Stimulated activated CD4-positive, alpha-beta T cell treated with anti-CD3 and anti-CD28 coated beads, Interleukin-12 subunit alpha, Interleukin-12 subunit beta, amount 100 ng/mL, for 48 hours (primary cell): ENCODE results near the gene SLC25A1.
"Not testable (repeated sequence)": the region's sequence is repeated elsewhere in the genome, so short reads cannot be mapped to it uniquely, and the experiment has no call there.

Source experiments
- DNase-seq, 3 donors: peaks; one replicate each; pipeline ENCODE4 v3.0.0-alpha.2; 2020; ENCODE audit warnings: low read depth in 2 of 3, low spot score in 1 of 3

SLC25A1 gene

GRCh38 chr22:19168088-19168890 lies 10.2 kb downstream of the SLC25A1 start:
- no peak for DNase-seq

GRCh38 chr22:19167106-19167869 lies 11.2 kb downstream of the SLC25A1 start:
- no peak for DNase-seq

GRCh38 chr22:19166421-19166820 lies 12.1 kb downstream of the SLC25A1 start:
- DNase-seq = no peak

GRCh38 chr22:19164425-19164824 lies 14.1 kb downstream of the SLC25A1 start:
- DNase-seq = no peak

- not testable (repeated sequence) for DNase-seq
These were observed 19.9 kb downstream of the SLC25A1 start for GRCh38 chr22:19158649-19159048.

- not testable (repeated sequence) for DNase-seq
These were observed 22.4 kb downstream of the SLC25A1 start for GRCh38 chr22:19156109-19156508.

- no peak for DNase-seq
These were observed 25.3 kb downstream of the SLC25A1 start for GRCh38 chr22:19152942-19153883.

- DNase-seq = no peak
These were observed 27.0 kb downstream of the SLC25A1 start for GRCh38 chr22:19151329-19152191.

- no peak for DNase-seq
These were observed 27.8 kb downstream of the SLC25A1 start for GRCh38 chr22:19150482-19151328.

- DNase-seq = no peak
These were observed 28.5 kb downstream of the SLC25A1 start, which contains the start of gene GSC2 for GRCh38 chr22:19149991-19150390. TSS of gene GSC2 (minus strand) at chr22:19150292. CDS start at chr22:19150283, 9 bp downstream.

GRCh38 chr22:19149047-19149883 lies 29.3 kb downstream of the SLC25A1 start:
- peak in 1 of 3 donors; percentile 13 for DNase-seq

GRCh38 chr22:19148417-19149046 lies 30.0 kb downstream of the SLC25A1 start:
- no peak for DNase-seq

GRCh38 chr22:19147195-19147780 lies 31.2 kb downstream of the SLC25A1 start:
- DNase-seq = no peak

GRCh38 chr22:19146215-19146968 lies 32.1 kb downstream of the SLC25A1 start:
- DNase-seq = no peak

GRCh38 chr22:19143967-19144400 lies 34.6 kb downstream of the SLC25A1 start:
- peak; percentile 16 to 29 (median 27) for DNase-seq

GRCh38 chr22:19143212-19143611 lies 35.3 kb downstream of the SLC25A1 start:
- no peak for DNase-seq

GRCh38 chr22:19142394-19142793 lies 36.1 kb downstream of the SLC25A1 start:
- DNase-seq = no peak
